GM13976 (cell line): ENCODE results near the gene INHBC.
"Not testable (repeated sequence)": the region's sequence is repeated elsewhere in the genome, so short reads cannot be mapped to it uniquely, and the experiment has no call there.

ENCODE experiments used
- DNase-seq: peaks from one replicate; pipeline ENCODE4 v3.0.0; 2012; ENCODE audit warnings: low spot score
- CTCF ChIP-seq: IDR thresholded peaks from 2 replicates; pipeline ENCODE4 v1.5.1; 2012; ENCODE audit warnings: borderline replicate concordance, mild to moderate bottlenecking; ENCODE audit not compliant: insufficient read depth; ENCODE audit errors: extremely low read depth, missing control alignments, control extremely low read depth
- in situ Hi-C: fragments of 300-500 bp; cut with MboI; formaldehyde crosslinking; loops from one replicate; pipeline ENCODE4 v1.12.0; 2022; ENCODE audit warnings: low sequenced_read_pairs, mixed read lengths, inconsistent platforms; ENCODE audit not compliant: unreplicated experiment

INHBC gene

GRCh38 chr12:57438400-57438799 lies 3.8 kb downstream of the INHBC start:
- no peak for TF ChIP-seq CTCF
- in situ Hi-C loops: no loop called here
- DNase-seq: no peak

- no peak for DNase-seq
Observed at GRCh38 chr12:57439762-57440266, 5.2 kb downstream of the INHBC start.

GRCh38 chr12:57441393-57441792 lies 6.8 kb downstream of the INHBC start:
- DNase-seq, in situ Hi-C loops: not testable (repeated sequence)

More at GRCh38 chr12:57439762-57440266, 5.2 kb downstream of the INHBC start:
- TF ChIP-seq CTCF: no peak
- in situ Hi-C loops: no loop called here

GRCh38 chr12:57441846-57442427 lies 7.4 kb downstream of the INHBC start:
- in situ Hi-C loops: no loop called here
- DNase-seq: no peak

GRCh38 chr12:57444337-57444736 lies 9.8 kb downstream of the INHBC start:
- DNase-seq, in situ Hi-C loops: not testable (repeated sequence)

More at GRCh38 chr12:57441846-57442427, 7.4 kb downstream of the INHBC start:
- TF ChIP-seq CTCF: no peak

GRCh38 chr12:57444744-57445143 lies 10.2 kb downstream of the INHBC start:
- in situ Hi-C loops: no loop called here
- no peak for TF ChIP-seq CTCF
- no peak for DNase-seq

GRCh38 chr12:57446292-57446960 lies 11.8 kb downstream of the INHBC start:
- no peak for TF ChIP-seq CTCF
- in situ Hi-C loops: no loop called here
- DNase-seq: no peak

- no peak for DNase-seq
- in situ Hi-C loops: no loop called here
- TF ChIP-seq CTCF: no peak
Observed at GRCh38 chr12:57448669-57449068, 14.1 kb downstream of the INHBC start.
